ENCODE measurements around the gene MCOLN2.

- no peak for TF ChIP-seq POLR2A (IDR thresholded peaks at IDR 0.05; ENCODE audit: low read depth, low read length)
- TF ChIP-seq CTCF (conservative IDR thresholded peaks at IDR 0.05; ENCODE audit: low read depth, low read length) = no peak
- no peak for TF ChIP-seq CEBPB (IDR thresholded peaks at IDR 0.05; ENCODE audit: low read depth, low read length)
- TF ChIP-seq USF2 (IDR thresholded peaks at IDR 0.05; ENCODE audit: low read depth, low read length) = no peak
- no peak for TF ChIP-seq RAD21 (IDR thresholded peaks at IDR 0.05; ENCODE audit: low read length)
- no peak for TF ChIP-seq RFX5 (IDR thresholded peaks at IDR 0.05; ENCODE audit: low read depth, low read length)
- no peak for TF ChIP-seq MAZ (IDR thresholded peaks at IDR 0.05; ENCODE audit: borderline replicate concordance, low read depth, low read length)
- no peak for TF ChIP-seq MAFK (IDR thresholded peaks at IDR 0.05; ENCODE audit: low read depth, low read length)
- TF ChIP-seq SMC3 (IDR thresholded peaks at IDR 0.05; ENCODE audit: low read depth, low read length) = no peak
- no peak for TF ChIP-seq MXI1 (IDR thresholded peaks at IDR 0.05; ENCODE audit: borderline replicate concordance, low read depth, low read length)
- TF ChIP-seq BHLHE40 (IDR thresholded peaks at IDR 0.05; ENCODE audit: low read depth, low read length) = no peak
- TF ChIP-seq RCOR1 (IDR thresholded peaks at IDR 0.05; ENCODE audit: insufficient replicate concordance, low read length) = no peak
Measured at GRCh38 chr1:84971957-84972356, 25.0 kb downstream of the MCOLN2 start.

Data from IMR-90 (cell line).